ENCODE measurements around the gene TMEM253.

Gene TMEM253

GRCh38 chr14:21070610-21071224 is 30.1 kb upstream of the TMEM253 start:
- DNase-seq (ENCODE audit: extremely low read depth in 1 of 2, low read depth in 1 of 2) = no peak

DNA sequence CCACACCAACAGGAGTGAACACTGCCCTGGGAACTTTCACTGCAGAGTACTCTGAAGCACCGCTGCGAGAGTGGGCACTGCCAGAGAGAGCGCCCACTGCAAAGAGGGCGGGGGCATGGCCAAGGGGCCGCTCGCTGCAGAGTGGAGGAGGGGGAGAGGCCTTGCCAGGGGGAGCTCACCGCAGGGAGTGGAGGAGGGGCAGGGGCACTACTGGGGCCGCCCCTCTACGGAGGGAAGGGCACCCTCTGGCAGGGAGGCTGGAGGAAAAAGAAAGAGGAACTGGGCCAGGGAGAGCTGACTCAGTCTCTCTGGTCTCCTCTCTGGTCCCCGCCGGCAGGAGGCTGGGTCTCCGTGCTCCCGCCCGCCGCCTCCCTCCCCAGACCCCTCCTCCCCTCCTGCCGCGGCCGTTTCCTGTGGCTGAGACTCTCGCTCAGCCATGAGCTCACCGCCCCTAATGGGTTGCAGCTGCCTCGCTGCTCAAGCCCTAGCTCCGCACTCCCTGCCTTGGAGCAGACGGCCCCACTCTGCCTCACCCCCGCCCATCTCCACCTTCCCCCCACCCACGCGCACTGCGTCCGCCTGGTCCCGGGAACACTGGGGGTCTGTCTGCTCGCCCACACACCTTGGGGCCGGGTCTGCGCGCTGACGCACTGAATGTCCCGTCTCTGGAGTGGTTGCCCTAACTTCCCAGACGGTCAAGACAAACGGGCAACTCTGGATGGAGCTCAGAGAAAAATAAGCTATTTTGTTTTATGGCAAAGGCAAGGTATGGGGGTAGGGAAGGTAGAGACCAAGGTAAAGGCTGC is 29.4 kb upstream of the TMEM253 start:
- DNase-seq (ENCODE audit: extremely low read depth in 1 of 2, low read depth in 1 of 2) = no peak

GRCh38 chr14:21072031-21072473 is 28.8 kb upstream of the TMEM253 start:
- no peak for DNase-seq (ENCODE audit: extremely low read depth in 1 of 2, low read depth in 1 of 2)

DNA sequence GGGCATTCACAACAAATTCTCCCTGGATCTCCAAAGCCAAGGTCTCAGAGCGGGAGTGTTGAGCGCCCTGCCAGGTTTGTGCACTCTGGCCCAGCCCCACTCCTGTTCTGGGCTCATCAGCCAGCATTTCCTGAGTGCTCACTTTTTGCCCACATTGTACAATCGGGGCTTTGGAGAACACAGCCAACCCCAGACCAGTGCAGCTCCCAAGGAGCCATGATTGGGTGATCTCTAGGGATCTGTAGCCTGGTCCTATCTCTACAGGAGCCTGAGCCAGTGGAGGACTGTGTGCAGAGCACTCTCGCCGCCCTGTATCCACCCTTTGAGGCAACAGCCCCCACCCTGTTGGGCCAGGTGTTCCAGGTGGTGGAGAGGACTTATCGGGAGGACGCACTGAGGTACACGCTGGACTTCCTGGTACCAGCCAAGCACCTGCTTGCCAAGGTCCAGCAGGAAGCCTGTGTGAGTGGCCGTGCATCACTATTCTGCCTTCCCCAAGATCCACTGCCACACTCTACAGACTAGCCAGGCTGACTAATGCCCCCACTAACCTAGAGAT is 28.0 kb upstream of the TMEM253 start:
- no peak for DNase-seq (ENCODE audit: extremely low read depth in 1 of 2, low read depth in 1 of 2)

DNA sequence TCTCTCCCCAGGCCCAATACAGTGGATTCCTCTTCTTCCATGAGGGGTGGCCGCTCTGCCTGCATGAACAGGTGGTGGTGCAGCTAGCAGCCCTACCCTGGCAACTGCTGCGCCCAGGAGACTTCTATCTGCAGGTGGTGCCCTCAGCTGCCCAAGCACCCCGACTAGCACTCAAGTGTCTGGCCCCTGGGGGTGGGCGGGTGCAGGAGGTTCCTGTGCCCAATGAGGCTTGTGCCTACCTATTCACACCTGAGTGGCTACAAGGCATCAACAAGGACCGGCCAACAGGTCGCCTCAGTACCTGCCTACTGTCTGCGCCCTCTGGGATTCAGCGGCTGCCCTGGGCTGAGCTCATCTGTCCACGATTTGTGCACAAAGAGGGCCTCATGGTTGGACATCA is 26.9 kb upstream of the TMEM253 start:
- DNase-seq (ENCODE audit: extremely low read depth in 1 of 2, low read depth in 1 of 2) = no peak

GRCh38 chr14:21074398-21075272 is 26.2 kb upstream of the TMEM253 start:
- no peak for DNase-seq (ENCODE audit: extremely low read depth in 1 of 2, low read depth in 1 of 2)

GRCh38 chr14:21075719-21076437 is 25.0 kb upstream of the TMEM253 start:
- DNase-seq (ENCODE audit: extremely low read depth in 1 of 2, low read depth in 1 of 2) = no peak

GRCh38 chr14:21077672-21078071 is 23.2 kb upstream of the TMEM253 start:
- DNase-seq (ENCODE audit: extremely low read depth in 1 of 2, low read depth in 1 of 2) = no peak

DNA sequence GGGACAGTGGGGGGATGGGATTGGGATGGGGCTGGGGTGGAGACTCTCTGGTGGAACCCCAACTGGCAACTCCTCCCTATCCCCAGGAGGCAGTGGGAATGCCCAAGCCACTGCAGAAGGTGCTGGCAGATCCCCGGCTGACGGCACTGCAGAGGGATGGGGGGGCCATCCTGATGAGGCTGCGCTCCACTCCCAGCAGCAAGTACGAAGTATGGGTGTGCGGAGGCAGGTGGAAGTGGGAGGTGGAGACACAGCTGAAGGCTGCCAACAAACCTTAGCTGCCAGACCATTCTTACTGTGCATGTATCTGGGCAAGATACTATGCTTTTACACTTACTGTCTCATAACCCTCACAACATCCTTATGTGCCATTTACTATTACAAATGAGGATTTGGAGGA is 22.6 kb upstream of the TMEM253 start:
- DNase-seq (ENCODE audit: extremely low read depth in 1 of 2, low read depth in 1 of 2) = no peak

GRCh38 chr14:21078726-21079125 is 22.1 kb upstream of the TMEM253 start:
- DNase-seq (ENCODE audit: extremely low read depth in 1 of 2, low read depth in 1 of 2) = no peak

DNA sequence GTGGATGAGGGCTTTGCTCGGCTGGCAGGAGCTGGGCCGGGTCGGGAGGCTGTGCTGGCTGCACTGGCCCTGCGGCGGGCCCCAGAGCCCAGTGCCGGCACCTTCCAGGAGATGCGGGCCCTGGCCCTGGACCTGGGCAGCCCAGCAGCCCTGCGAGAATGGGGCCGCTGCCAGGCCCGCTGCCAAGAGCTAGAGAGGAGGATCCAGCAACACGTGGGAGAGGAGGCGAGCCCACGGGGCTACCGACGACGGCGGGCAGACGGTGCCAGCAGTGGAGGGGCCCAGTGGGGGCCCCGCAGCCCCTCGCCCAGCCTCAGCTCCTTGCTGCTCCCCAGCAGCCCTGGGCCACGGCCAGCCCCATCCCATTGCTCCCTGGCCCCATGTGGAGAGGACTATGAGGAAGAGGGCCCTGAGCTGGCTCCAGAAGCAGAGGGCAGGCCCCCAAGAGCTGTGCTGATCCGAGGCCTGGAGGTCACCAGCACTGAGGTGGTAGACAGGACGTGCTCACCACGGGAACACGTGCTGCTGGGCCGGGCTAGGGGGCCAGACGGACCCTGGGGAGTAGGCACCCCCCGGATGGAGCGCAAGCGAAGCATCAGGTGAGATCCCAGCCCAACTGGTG is 19.2 kb upstream of the TMEM253 start:
- no peak for DNase-seq (ENCODE audit: extremely low read depth in 1 of 2, low read depth in 1 of 2)

- DNase-seq (ENCODE audit: extremely low read depth in 1 of 2, low read depth in 1 of 2) = no peak
These were observed 17.1 kb upstream of the TMEM253 start for GRCh38 chr14:21083565-21084325.

GRCh38 chr14:21084396-21084795 is 16.5 kb upstream of the TMEM253 start:
- DNase-seq (ENCODE audit: extremely low read depth in 1 of 2, low read depth in 1 of 2) = no peak

DNA sequence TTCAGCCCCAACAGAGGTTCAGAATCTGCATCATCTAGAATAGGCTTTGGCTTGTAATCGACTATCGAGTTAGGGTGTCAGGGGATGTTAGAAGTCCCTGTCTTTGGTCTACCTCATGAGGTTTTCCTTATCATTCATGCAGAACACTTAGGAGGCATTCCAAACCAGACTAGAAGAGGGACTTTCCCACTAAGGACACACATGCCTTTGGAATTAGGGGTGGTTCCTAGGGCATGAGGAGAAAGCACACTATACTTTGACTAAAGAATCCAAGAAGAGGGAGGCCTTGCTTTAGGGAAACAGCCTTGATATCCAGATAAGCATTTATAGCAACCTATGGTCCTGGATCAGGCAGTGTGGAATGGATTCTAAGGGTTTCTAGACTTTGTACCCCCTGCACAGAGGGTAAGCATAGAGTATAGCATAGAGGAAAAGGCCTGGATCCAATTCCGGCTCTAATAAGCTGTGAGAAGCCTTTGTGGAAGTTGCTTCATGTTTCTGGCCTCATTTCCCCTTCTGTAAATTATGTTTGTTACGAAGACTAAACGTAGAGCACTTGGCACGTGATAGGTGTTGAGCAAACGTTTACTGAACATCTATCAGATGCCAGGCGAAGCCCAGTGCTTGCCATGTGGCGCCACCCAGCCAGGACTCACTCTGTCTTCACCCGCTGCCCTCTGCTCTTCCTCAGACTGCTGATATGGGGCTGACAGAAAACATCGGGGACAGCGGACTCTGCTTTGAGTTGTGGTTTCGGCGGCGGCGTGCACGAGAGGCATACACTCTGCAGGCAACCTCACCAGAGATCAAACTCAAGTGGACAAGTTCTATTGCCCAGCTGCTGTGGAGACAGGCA is 15.6 kb upstream of the TMEM253 start:
- no peak for DNase-seq (ENCODE audit: extremely low read depth in 1 of 2, low read depth in 1 of 2)

- DNase-seq (ENCODE audit: extremely low read depth in 1 of 2, low read depth in 1 of 2) = no peak
These were observed 14.0 kb upstream of the TMEM253 start for GRCh38 chr14:21086908-21087293.

- peak in 1 of 2 donors; percentile 60 for DNase-seq (ENCODE audit: extremely low read depth in 1 of 2, low read depth in 1 of 2)
These were observed 13.4 kb upstream of the TMEM253 start for GRCh38 chr14:21087294-21088091.

GRCh38 chr14:21088687-21089086 is 12.2 kb upstream of the TMEM253 start:
- no peak for DNase-seq (ENCODE audit: extremely low read depth in 1 of 2, low read depth in 1 of 2)

DNA sequence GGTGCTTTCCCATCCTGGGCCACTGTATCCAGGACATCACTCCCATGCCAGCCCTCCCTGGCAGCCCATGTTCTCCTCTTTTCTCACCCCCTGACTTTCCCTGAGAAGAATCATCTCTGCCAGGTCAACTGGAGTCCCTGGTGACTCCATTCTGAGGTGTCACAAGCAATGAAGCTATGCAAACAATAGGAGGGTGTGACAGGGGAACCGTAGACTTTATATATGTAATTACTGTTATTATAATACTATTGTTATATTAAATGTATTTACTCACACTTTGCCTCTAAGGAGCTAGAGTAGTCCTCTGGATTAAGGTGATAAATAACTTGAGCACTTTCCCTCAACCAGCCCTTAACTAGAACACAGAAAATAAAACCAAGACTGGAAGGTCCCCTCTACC is 11.6 kb upstream of the TMEM253 start:
- DNase-seq (ENCODE audit: extremely low read depth in 1 of 2, low read depth in 1 of 2) = no peak
